Endothelial cell of umbilical vein (primary cell): ENCODE measurements around the gene POLR2C. TPM values are rescaled to one million over a fixed set of nuclear protein-coding genes. Genes with fewer than 3 reads are reported as not detected.

Source experiments
- BruUV-seq: library from RNA; stranded (reverse); fragments of 400-500 nt; replicated peaks from 2 replicates; lab custom pipeline; 2021; lab: Mats Ljungman, UMichigan
- CTCF ChIA-PET: fragments of 300-600, 350-600 bp; sonication (Branson Sonifier 250); formaldehyde crosslinking; loops from one replicate; lab custom pipeline; 2021; ENCODE audit warnings: antibody characterized with exemption, inconsistent platforms; lab: Charles Lee
- POLR2A ChIA-PET: fragments of 300-600, 350-600 bp; sonication (Branson Sonifier 250); formaldehyde crosslinking; loops from one replicate; lab custom pipeline; 2021; ENCODE audit warnings: antibody characterized with exemption, inconsistent platforms; lab: Charles Lee
- DNase-seq: peaks from one replicate; pipeline ENCODE4 v3.0.0-alpha.2; 2011; ENCODE audit warnings: low read depth, low spot score
- FAIRE-seq: peaks from 2 replicates; lab custom pipeline; 2011; peaks lifted over from hg19 to GRCh38; lab: Jason Lieb, UNC
- H2AFZ ChIP-seq: 2 replicates; pipeline ENCODE4 v1.6.0; 2012; ENCODE audit warnings: low read depth, low read length, control low read depth, inconsistent platforms
- H3K27ac ChIP-seq: 2 replicates; pipeline ENCODE4 v1.5.1; 2011; ENCODE audit warnings: low read depth, mild to moderate bottlenecking, control low read depth, low read length, moderate library complexity; ENCODE audit not compliant: insufficient read depth
- H3K27me3 ChIP-seq, 2 experiments: 2 replicates each; pipeline versions ENCODE4 v1.6.0 to v1.6.1; 2011; ENCODE audit warnings: low read length in 2 of 2, mixed read lengths in 1 of 2; ENCODE audit not compliant: control insufficient read depth in 2 of 2, insufficient read depth in 2 of 2
- H3K36me3 ChIP-seq, 2 experiments: 2 replicates in 1 of 2; 3 replicates in 1 of 2; pipeline ENCODE4 v1.5.1; 2011; ENCODE audit warnings: low read length in 2 of 2, mild to moderate bottlenecking in 1 of 2, moderate library complexity in 1 of 2; ENCODE audit not compliant: control insufficient read depth in 2 of 2, insufficient read depth in 2 of 2; ENCODE audit errors: extremely low read depth in 1 of 2
- H3K4me1 ChIP-seq: 3 replicates; pipeline ENCODE4 v1.5.1; 2011; ENCODE audit warnings: mild to moderate bottlenecking, low read length; ENCODE audit not compliant: control insufficient read depth, insufficient read depth; ENCODE audit errors: extremely low read depth
- H3K4me2 ChIP-seq: 2 replicates; pipeline ENCODE4 v1.6.1; 2011; ENCODE audit warnings: low read length, control low read depth, mixed read lengths; ENCODE audit not compliant: insufficient read depth
- H3K4me3 ChIP-seq, 3 experiments: fragments of 200-600 bp in 1 of 3; sonication (generic), shearing (Covaris generic) in 1 of 3; replicated peaks in 1 of 3; 2 replicates each; pipeline ENCODE4 v1.5.1; 2011 to 2016; ENCODE audit warnings: control low read depth in 3 of 3, low read length in 3 of 3, mild to moderate bottlenecking in 2 of 3, inconsistent platforms in 1 of 3, low read depth in 1 of 3, moderate library complexity in 1 of 3; ENCODE audit not compliant: insufficient read depth in 1 of 3
- H3K79me2 ChIP-seq: 2 replicates; pipeline ENCODE4 v1.6.0; 2012; ENCODE audit warnings: low read length, inconsistent platforms; ENCODE audit not compliant: control insufficient read depth, insufficient read depth
- H3K9ac ChIP-seq: replicated peaks from 2 replicates; pipeline ENCODE3; 2011; ENCODE audit warnings: low read length, control low read depth; ENCODE audit not compliant: insufficient read depth; ENCODE audit errors: extremely low read depth
- H3K9me1 ChIP-seq: replicated peaks from 3 replicates; pipeline ENCODE4 v1.6.0; 2011; ENCODE audit warnings: mild to moderate bottlenecking, low read length; ENCODE audit not compliant: control insufficient read depth, insufficient read depth; ENCODE audit errors: extremely low read depth
- H3K9me3 ChIP-seq: replicated peaks from 2 replicates; pipeline ENCODE4 v1.5.1; 2012; ENCODE audit warnings: low read length, inconsistent platforms; ENCODE audit not compliant: control insufficient read depth, insufficient read depth
- H4K20me1 ChIP-seq: replicated peaks from 2 replicates; pipeline ENCODE3; 2011; ENCODE audit warnings: mild to moderate bottlenecking, low read length; ENCODE audit not compliant: control insufficient read depth, insufficient read depth; ENCODE audit errors: extremely low read depth
- CTCF ChIP-seq, 2 donors: IDR thresholded peaks; 1 replicate in 1 of 2; 2 replicates in 1 of 2; pipeline ENCODE4 v1.5.1; 2011; ENCODE audit warnings: low read length in 2 of 2, mild to moderate bottlenecking in 2 of 2, moderate library complexity in 2 of 2, control low read depth in 1 of 2, inconsistent platforms in 1 of 2, low read depth in 1 of 2; ENCODE audit not compliant: insufficient read depth in 1 of 2; ENCODE audit errors: extremely low read depth in 1 of 2
- EZH2 ChIP-seq: IDR thresholded peaks from 2 replicates; pipeline ENCODE4 v1.6.1; 2012; ENCODE audit warnings: borderline replicate concordance, low read depth, mild to moderate bottlenecking, moderate library complexity, low read length, inconsistent platforms; ENCODE audit not compliant: severe bottlenecking
- FOS ChIP-seq: IDR thresholded peaks from 2 replicates; pipeline ENCODE4 v1.6.1; 2011; ENCODE audit warnings: mild to moderate bottlenecking, low read length, moderate library complexity, borderline replicate concordance; ENCODE audit not compliant: insufficient read depth
- GATA2 ChIP-seq: IDR thresholded peaks from 2 replicates; pipeline ENCODE4 v1.7.0; 2011; ENCODE audit warnings: low read depth, mild to moderate bottlenecking, moderate library complexity, mixed read lengths, low read length; ENCODE audit not compliant: insufficient read length, insufficient read depth
- JUN ChIP-seq: IDR thresholded peaks from 2 replicates; pipeline ENCODE4 v1.6.1; 2011; ENCODE audit warnings: borderline replicate concordance, low read depth; ENCODE audit not compliant: insufficient read length, insufficient read depth
- MYC ChIP-seq: IDR thresholded peaks from one replicate; pipeline ENCODE4 v1.6.1; 2011; ENCODE audit warnings: mild to moderate bottlenecking, low read depth, low read length
- POLR2A ChIP-seq: IDR thresholded peaks from 2 replicates; pipeline ENCODE4 v1.6.1; 2012; ENCODE audit warnings: low read depth, mild to moderate bottlenecking, control low read depth, low read length
- POLR2AphosphoS5 ChIP-seq: IDR thresholded peaks from 2 replicates; pipeline ENCODE4 v1.6.1; 2012; ENCODE audit warnings: low read depth, mild to moderate bottlenecking, control low read depth, low read length, moderate library complexity; ENCODE audit not compliant: insufficient read depth
- dilution Hi-C: fragments of 300-500 bp; cut with MboI; formaldehyde crosslinking; loops from one replicate; pipeline ENCODE4 v1.15.0; 2019; ENCODE audit warnings: low sequenced_read_pairs; ENCODE audit not compliant: extremely low pct_ligation_motif_present
- intact Hi-C: fragments of 100-400 bp; cut with micrococcal nuclease; formaldehyde crosslinking; loops from one replicate; pipeline ENCODE4 v1.10.0; 2022
- polyA plus RNA-seq, 4 experiments: library from polyadenylated mRNA; depleted of rRNA in 3 of 4; stranded (reverse) in 3 of 4; unstranded in 1 of 4; fragments of >200 nt; gene quantifications; 2 replicates each; pipeline versions ENCODE4 v1.2.1 to v1.2.3, GENCODE V29; 2011 to 2012; ENCODE audit warnings: missing spikeins in 1 of 4
- total RNA-seq: library from RNA; stranded (reverse); gene quantifications from 2 replicates; pipeline ENCODE4 v1.2.3, GENCODE V29; 2021
- TF ChIP-seq, protein P1 (sequence below): IDR thresholded peaks from 2 replicates; pipeline ENCODE4 v1.6.1; 2011; ENCODE audit not compliant: insufficient read depth, insufficient read length

Gene POLR2C
- total and polyA plus RNA-seq, 2 donors (not counting 3 experiments of a cell fraction or from before 2014, with no cell fraction given): 65.2 to 129 TPM

- peaks cover 15% of the 10 kb centered on the region for H3K79me2 ChIP-seq
- H3K4me2 ChIP-seq: no peak overlapping the region
- H3K9me1 ChIP-seq: no peaks in the 10 kb centered on the region
- FAIRE-seq (no peak), DNase-seq (no peak)
- H3K36me3 ChIP-seq: peaks cover 0 to 18% of the 10 kb centered on the region in 2 experiments
- dilution Hi-C loops (no loop called here), intact Hi-C loops (loop anchor here (10.0 kb wide), 1 partner anchor 167 kb away; no protein-coding TSS in a partner anchor)
- H3K27me3 ChIP-seq: no peaks in the 10 kb centered on the region
- no peaks in the 10 kb centered on the region for H3K9me3 ChIP-seq
- POLR2A ChIA-PET: no interaction called here
- no peak overlapping the region for H3K27ac ChIP-seq
- CTCF ChIA-PET: interaction anchor here (3.0 kb wide), 1 partner anchor 42 kb away, joined by 21 read pairs; no protein-coding TSS in a partner anchor
- H4K20me1 ChIP-seq: no peaks in the 10 kb centered on the region
- peaks cover 28% of the 10 kb centered on the region for H3K4me1 ChIP-seq
- no TSS peak for BruUV-seq
- no peak overlapping the region for H2AFZ ChIP-seq
- H3K4me3 ChIP-seq: no peak overlapping the region
- no peak overlapping the region for H3K9ac ChIP-seq
- no peak for TF ChIP-seq JUN
- no peak for TF ChIP-seq EZH2
- TF ChIP-seq POLR2AphosphoS5: no peak
- TF ChIP-seq, protein P1, sequence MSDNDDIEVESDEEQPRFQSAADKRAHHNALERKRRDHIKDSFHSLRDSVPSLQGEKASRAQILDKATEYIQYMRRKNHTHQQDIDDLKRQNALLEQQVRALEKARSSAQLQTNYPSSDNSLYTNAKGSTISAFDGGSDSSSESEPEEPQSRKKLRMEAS: no peak
- TF ChIP-seq POLR2A: no peak
- no peak for TF ChIP-seq CTCF (IDR thresholded peaks at IDR 0.05; ENCODE audit: extremely low read depth in 1 of 2, insufficient read depth in 1 of 2, low read depth in 1 of 2, low read length in 2 of 2)
- TF ChIP-seq MYC: no peak
- TF ChIP-seq FOS: no peak
- no peak for TF ChIP-seq GATA2
These were observed 15.2 kb downstream of the POLR2C start for GRCh38 chr16:57477531-57478202.
